HepG2 (cell line): ENCODE data around the gene SMIM36. TPM values are rescaled to one million over a fixed set of nuclear protein-coding genes. Genes with fewer than 3 reads are reported as not detected.

Experiments
- BRF2 ChIP-seq: sonication (generic); formaldehyde crosslinking; IDR thresholded peaks from 2 replicates; pipeline ENCODE4 v1.8.1; 2022; ENCODE audit warnings: mild to moderate bottlenecking, missing genetic modification reagents
- NFYB ChIP-seq: sonication (generic); formaldehyde crosslinking; IDR thresholded peaks from 2 replicates; pipeline ENCODE4 v1.4.0; 2020; ENCODE audit warnings: missing genetic modification reagents
- PTBP1 ChIP-seq: fragments of 200-400 bp; formaldehyde crosslinking; IDR thresholded peaks from 2 replicates; pipeline ENCODE4 v1.6.1; 2018; ENCODE audit warnings: low read length, low read depth; ENCODE audit not compliant: poor library complexity, severe bottlenecking
- REL ChIP-seq: sonication (generic); formaldehyde crosslinking; conservative IDR thresholded peaks from 2 replicates; pipeline ENCODE4 v1.8.0; 2022; ENCODE audit warnings: mild to moderate bottlenecking, missing genetic modification reagents, moderate library complexity
- REST ChIP-seq, 2 experiments: IDR thresholded peaks; 2 replicates each; pipeline ENCODE4 v1.6.1; 2011 to 2012; ENCODE audit warnings: low read length in 2 of 2, borderline replicate concordance in 1 of 2, low read depth in 1 of 2, mild to moderate bottlenecking in 1 of 2, moderate library complexity in 1 of 2
- RFXAP ChIP-seq: sonication (generic); formaldehyde crosslinking; IDR thresholded peaks from 2 replicates; pipeline ENCODE4 v1.4.0; 2020; ENCODE audit warnings: missing genetic modification reagents, borderline replicate concordance
- TAF15 ChIP-seq: fragments of 200-400 bp; formaldehyde crosslinking; IDR thresholded peaks from one replicate; pipeline ENCODE4 v1.6.1; 2018; ENCODE audit warnings: mild to moderate bottlenecking, low read depth, low read length; ENCODE audit not compliant: poor library complexity, severe bottlenecking
- YEATS2 ChIP-seq: sonication (generic); formaldehyde crosslinking; IDR thresholded peaks from 2 replicates; pipeline ENCODE4 v1.4.0; 2020; ENCODE audit warnings: missing genetic modification reagents, borderline replicate concordance
- ZBTB4 ChIP-seq: sonication (generic); formaldehyde crosslinking; IDR thresholded peaks from 2 replicates; pipeline ENCODE4 v1.4.0; 2020; ENCODE audit warnings: missing genetic modification reagents, mild to moderate bottlenecking, borderline replicate concordance
- ZNF362 ChIP-seq: sonication (generic); formaldehyde crosslinking; IDR thresholded peaks from 2 replicates; pipeline ENCODE4 v1.4.0; 2020; ENCODE audit warnings: missing genetic modification reagents, mild to moderate bottlenecking, borderline replicate concordance
- ZNF605 ChIP-seq: sonication (generic); formaldehyde crosslinking; IDR thresholded peaks from 2 replicates; pipeline ENCODE4 v1.8.0; 2022; ENCODE audit warnings: mild to moderate bottlenecking, missing genetic modification reagents
- polyA plus RNA-seq, 8 experiments: library from polyadenylated mRNA; depleted of rRNA in 3 of 8; stranded (reverse) in 7 of 8; unstranded in 1 of 8; fragments of >200 nt; fragmentation: Illumina TruSeq in 4 of 8; extraction: Trizol in 4 of 8; gene quantifications; 2 replicates each; pipeline versions ENCODE4 v1.2.1 to v1.2.3, GENCODE V29; 2011 to 2016; ENCODE audit warnings: low read depth in 4 of 8, missing spikeins in 1 of 8, mixed read lengths in 1 of 8; ENCODE audit not compliant: insufficient read depth in 1 of 8
- total RNA-seq, 5 experiments: library from RNA; depleted of rRNA; stranded (reverse); fragments of >200 nt; fragmentation: Illumina TruSeq; extraction: Trizol; gene quantifications; 2 replicates each; pipeline ENCODE4 v1.2.3, GENCODE V29; 2016; ENCODE audit warnings: low read depth in 1 of 5

Gene SMIM36
- total and polyA plus RNA-seq, 2 of the 13 experiments (the other 11 are each of a cell fraction or from before 2014, with no cell fraction given), result not detected

GRCh38 chr17:55423535-55423934, 87.7 kb downstream of the SMIM36 start (continued):
- TF ChIP-seq REST (IDR thresholded peaks at IDR 0.05; ENCODE audit: borderline replicate concordance in 1 of 2, low read depth in 1 of 2, low read length in 2 of 2) (no peak), BRF2 (CRISPR knock-in tag) (no peak), NFYB (CRISPR knock-in tag) (no peak), PTBP1 (no peak), ZNF362 (CRISPR knock-in tag) (peak; percentile 82), RFXAP (CRISPR knock-in tag) (no peak), ZNF605 (CRISPR knock-in tag) (no peak), ZBTB4 (CRISPR knock-in tag) (no peak), TAF15 (no peak), YEATS2 (CRISPR knock-in tag) (no peak), REL (CRISPR knock-in tag) (no peak)
